ENCODE results near the gene TBX2. TPM values are rescaled to one million over a fixed set of nuclear protein-coding genes. Genes with fewer than 3 reads are reported as not detected.
A peak's percentile ranks its signal among the peaks of the same experiment; 100 is the strongest.

The TBX2 gene
- total RNA-seq, 1 donor from 2014 or later = not detected

- Histone ChIP-seq H3K4me1 (peaks cover 24% of the 10 kb centered on the region), H3K9ac (no peak overlapping the region), H3K4me3 (no peak overlapping the region), H3K27ac (no peak overlapping the region), H3K27me3 (peaks cover 100% of the 10 kb centered on the region), H3F3A (ENCODE audit: low read depth) (peaks cover 19% of the 10 kb centered on the region), H3K4me2 (no peak overlapping the region), H2AFZ (replicated peaks) (no peak overlapping the region), H4K20me1 (ENCODE audit: low read depth) (peaks cover 94% of the 10 kb centered on the region), H3K36me3 (no peaks in the 10 kb centered on the region), H3K9me3 (ENCODE audit: low read depth) (no peaks in the 10 kb centered on the region), H3K79me2 (ENCODE audit: low read depth) (no peaks in the 10 kb centered on the region)
- no peak for DNase-seq (ENCODE audit: low spot score)
- H3K27ac Mint-ChIP-seq = no peak overlapping the region
- H3K9me3 Mint-ChIP-seq = peaks cover 5% of the 10 kb centered on the region
- H3K36me3 Mint-ChIP-seq = no peaks in the 10 kb centered on the region
- TF ChIP-seq CTCF (IDR thresholded peaks at IDR 0.05) = no peak
- no peak for TF ChIP-seq EZH2 (IDR thresholded peaks at IDR 0.05)
- TF ChIP-seq EZH2phosphoT487 (IDR thresholded peaks at IDR 0.05) = no peak
- H3K27me3 Mint-ChIP-seq (ENCODE audit: insufficient read depth, low read depth) = peaks cover 70% of the 10 kb centered on the region
- H3K4me3 Mint-ChIP-seq = no peak overlapping the region
- H3K4me1 Mint-ChIP-seq = peaks cover 26% of the 10 kb centered on the region
Measured at GRCh38 chr17:61402073-61402541, 2.5 kb downstream of the TBX2 start.

- peak overlapping the region; percentile 8 for H3K4me3 Mint-ChIP-seq
- H2AFZ ChIP-seq (replicated peaks) = no peak overlapping the region
- peaks cover 19% of the 10 kb centered on the region for H3K4me1 ChIP-seq
- H3K9me3 ChIP-seq (ENCODE audit: low read depth) = no peaks in the 10 kb centered on the region
- H3K4me1 Mint-ChIP-seq = peaks cover 19% of the 10 kb centered on the region
- peak overlapping the region; percentile 11 for H3K4me2 ChIP-seq
- H3K27me3 Mint-ChIP-seq (ENCODE audit: insufficient read depth, low read depth) = peaks cover 72% of the 10 kb centered on the region
- peaks cover 3% of the 10 kb centered on the region for H3K9me3 Mint-ChIP-seq
- no peak overlapping the region for H3K4me3 ChIP-seq
- peak; percentile 67 for DNase-seq (ENCODE audit: low spot score)
- no peaks in the 10 kb centered on the region for H3K36me3 Mint-ChIP-seq
- no peaks in the 10 kb centered on the region for H3K79me2 ChIP-seq (ENCODE audit: low read depth)
- H4K20me1 ChIP-seq (ENCODE audit: low read depth) = peaks cover 93% of the 10 kb centered on the region
- H3K36me3 ChIP-seq = no peaks in the 10 kb centered on the region
- peaks cover 100% of the 10 kb centered on the region for H3K27me3 ChIP-seq
- no peak overlapping the region for H3K27ac ChIP-seq
- TF ChIP-seq EZH2 (IDR thresholded peaks at IDR 0.05) = peak; percentile 93
- TF ChIP-seq CTCF (IDR thresholded peaks at IDR 0.05) = no peak
- TF ChIP-seq EZH2phosphoT487 (IDR thresholded peaks at IDR 0.05) = peak; percentile 74
- H3K9ac ChIP-seq = no peak overlapping the region
- peaks cover 9% of the 10 kb centered on the region for H3F3A ChIP-seq (ENCODE audit: low read depth)
- no peak overlapping the region for H3K27ac Mint-ChIP-seq
Measured at GRCh38 chr17:61402978-61403800, 3.5 kb downstream of the TBX2 start.

- Mint-ChIP-seq H3K4me3 (peak overlapping the region; percentile 58), H3K27me3 (ENCODE audit: insufficient read depth, low read depth) (peaks cover 75% of the 10 kb centered on the region), H3K4me1 (peaks cover 17% of the 10 kb centered on the region), H3K36me3 (no peaks in the 10 kb centered on the region), H3K9me3 (peaks cover 3% of the 10 kb centered on the region), H3K27ac (no peak overlapping the region)
- Histone ChIP-seq H3K4me2 (peak overlapping the region; percentile 69), H2AFZ (replicated peaks) (no peak overlapping the region), H3K27ac (no peak overlapping the region), H3K4me3 (peak overlapping the region; percentile 36), H3K36me3 (no peaks in the 10 kb centered on the region), H3K9ac (no peak overlapping the region), H3K9me3 (ENCODE audit: low read depth) (no peaks in the 10 kb centered on the region), H3K27me3 (peaks cover 100% of the 10 kb centered on the region), H3F3A (ENCODE audit: low read depth) (peaks cover 6% of the 10 kb centered on the region), H3K4me1 (peaks cover 16% of the 10 kb centered on the region), H3K79me2 (ENCODE audit: low read depth) (no peaks in the 10 kb centered on the region), H4K20me1 (ENCODE audit: low read depth) (peaks cover 93% of the 10 kb centered on the region)
- TF ChIP-seq CTCF (IDR thresholded peaks at IDR 0.05) (no peak), EZH2phosphoT487 (IDR thresholded peaks at IDR 0.05) (peak; percentile 95), EZH2 (IDR thresholded peaks at IDR 0.05) (peak; percentile 97)
- peak; percentile 59 for DNase-seq (ENCODE audit: low spot score)
Measured at GRCh38 chr17:61403801-61404662, 4.4 kb downstream of the TBX2 start.
